Heart right ventricle (tissue), 16 donors: ENCODE results near the gene FAM78B. TPM values are rescaled to one million over a fixed set of nuclear protein-coding genes. Genes with fewer than 3 reads are reported as not detected.

Experiments
- ATAC-seq, 8 donors: fragments of 200-7000 bp; cut with Tn5 transposase; one replicate each; pipeline ENCODE4 v1.9.1; 2020; ENCODE audit warnings: mild to moderate bottlenecking in 8 of 8, moderate library complexity in 8 of 8, moderate number of reproducible peaks in 1 of 8
- DNase-seq, 2 donors: peaks; one replicate each; pipeline ENCODE4 v3.0.0-alpha.2; 2020
- H3K27ac ChIP-seq, 10 donors: fragments of 200-600 bp; sonication (generic) in 2 of 10; one replicate each; pipeline versions ENCODE4 v1.5.0 to v1.8.0; 2020 to 2022; ENCODE audit warnings: mild to moderate bottlenecking in 3 of 10
- H3K27me3 ChIP-seq, 7 donors: fragments of 200-600 bp; one replicate each; pipeline ENCODE4 v1.8.0; 2021 to 2022; ENCODE audit warnings: mild to moderate bottlenecking in 2 of 7
- H3K36me3 ChIP-seq, 9 donors: fragments of 200-600 bp; sonication (generic) in 1 of 9; one replicate each; pipeline versions ENCODE4 v1.5.0 to v1.8.0; 2020 to 2022; ENCODE audit warnings: mild to moderate bottlenecking in 2 of 9
- H3K4me1 ChIP-seq, 9 donors: fragments of 200-600 bp; sonication (generic) in 1 of 9; one replicate each; pipeline versions ENCODE4 v1.5.0 to v1.8.0; 2020 to 2022; ENCODE audit warnings: mild to moderate bottlenecking in 4 of 9
- H3K4me3 ChIP-seq, 10 donors: fragments of 200-600 bp; sonication (generic) in 2 of 10; one replicate each; pipeline versions ENCODE4 v1.5.0 to v1.8.0; 2020 to 2022; ENCODE audit warnings: mild to moderate bottlenecking in 7 of 10, moderate library complexity in 2 of 10
- H3K9me3 ChIP-seq, 11 donors: fragments of 200-600 bp in 10 of 11; sonication (generic) in 2 of 11; one replicate each; pipeline versions ENCODE4 v1.5.0 to v1.8.0; 2013 to 2022; ENCODE audit warnings: mild to moderate bottlenecking in 2 of 11, control low read depth in 1 of 11, moderate library complexity in 1 of 11
- CTCF ChIP-seq, 9 donors: fragments of 200-600 bp; sonication (generic) in 2 of 9; IDR thresholded peaks; one replicate each; pipeline versions ENCODE4 v1.5.0 to v1.8.0; 2021 to 2022; ENCODE audit warnings: antibody characterized with exemption in 9 of 9, mild to moderate bottlenecking in 5 of 9, moderate library complexity in 1 of 9
- WGBS, 2 donors: extraction: QIAGEN DNeasy Blood & Tissue Kit; methylation state at CpG; one replicate each; pipeline ENCODE4 v1.1.7; 2013; ENCODE audit warnings: inconsistent platforms in 1 of 2; 5-methylcytosine and 5-hydroxymethylcytosine counted together
- intact Hi-C, 10 donors: fragments of 100-400 bp; cut with DNase I; formaldehyde crosslinking; loops; one replicate each; pipeline versions ENCODE4 v1.11.1 to v1.14.2; 2022
- polyA plus RNA-seq, 2 donors: library from polyadenylated mRNA; stranded (reverse); fragments of 200-250 nt; gene quantifications; one replicate each; pipeline ENCODE4 v1.2.3, GENCODE V29; 2013
- total RNA-seq, 10 donors: library from RNA; stranded (reverse); fragmentation: NEBNext Ultra II Directional in 3 of 10; extraction: Animal tissue kit (Norgen Biotek cat#: 25700) in 3 of 10; gene quantifications; one replicate each; pipeline versions ENCODE4 v1.2.1 to v1.2.4, GENCODE V29; 2021 to 2023
- donor health status: Arrhythmogenic right ventricular cardiomyopathy.
- donor health status: ischemic (EF 13 %, LVEDD 7.1; RV severe dilation, severe dysfunction).
- donor health status: healthy with polysubstance abuse.
- donor health status: DM: no; HTN: yes; CAD: no.
- donor health status: DM: no; HTN: no; CAD: no.
- donor health status: ischemic (EF 25% LVEDD 6.9; RV normal size, moderate dysfunction).
- donor health status: ischemic (EF 25% LVEDD 5.7; RV mildly dilated, moderate dysfunction).
- donor health status: healthy.
- donor health status: DM: yes; HTN: yes; CAD: no.
- donor health status: Ischemic cardiomyopathy.
- donor health status: ischemic (EF 35%, LVEDD 5.7; RV mildly dilated, moderate dysfunction).
- donor health status: nonischemic (EF 11% LVEDD 7.7; RV severe dilation, severe dysfunction).
- donor health status: DM: yes; HTN: yes; CAD: no.
- donor health status: PGD.
- donor health status: ischemic (EF 29% LVEDD 5.4; RV normal size, mild dysfunction).
- donor health status: nonischemic (EF 23%, LVEDD 6.1; RV moderate dilation, normal function).

The FAM78B gene
- total and polyA plus RNA-seq, 12 donors = 1.4 to 5.4 (median 2.4) TPM

- 70 to 71% methylated on average over 6 of the region's 6 CpGs for WGBS, 2 donors
- no peaks in the 10 kb centered on the region for H3K27me3 ChIP-seq
- intact Hi-C loops = no loop called here
- ATAC-seq (no peak), DNase-seq (no peak)
- no peaks in the 10 kb centered on the region for H3K36me3 ChIP-seq
- peaks cover 0 to 29% (median 12%) of the 10 kb centered on the region in 9 donors for H3K4me1 ChIP-seq
- H3K27ac ChIP-seq = no peak overlapping the region
- H3K9me3 ChIP-seq = no peaks in the 10 kb centered on the region
- H3K4me3 ChIP-seq = no peak overlapping the region
- no peak for TF ChIP-seq CTCF (IDR thresholded peaks at IDR 0.05)
Observed at GRCh38 chr1:166086113-166086883, 80.5 kb downstream of the FAM78B start.

GRCh38 chr1:166084613-166085012, 82.2 kb downstream of the FAM78B start:
- Histone ChIP-seq H3K9me3 (no peaks in the 10 kb centered on the region), H3K4me3 (no peak overlapping the region), H3K36me3 (no peaks in the 10 kb centered on the region), H3K27ac (no peak overlapping the region), H3K27me3 (no peaks in the 10 kb centered on the region), H3K4me1 (peaks cover 0 to 27% (median 11%) of the 10 kb centered on the region in 9 donors)
- WGBS, 2 donors = 86 to 91% methylated on average over 3 of the region's 3 CpGs
- intact Hi-C loops = no loop called here
- DNase-seq = no peak
- ATAC-seq = no peak
- no peak for TF ChIP-seq CTCF (IDR thresholded peaks at IDR 0.05)

- Histone ChIP-seq H3K27ac (no peak overlapping the region), H3K9me3 (no peaks in the 10 kb centered on the region), H3K36me3 (no peaks in the 10 kb centered on the region), H3K4me1 (peaks cover 0 to 25% (median 11%) of the 10 kb centered on the region in 9 donors), H3K4me3 (no peak overlapping the region), H3K27me3 (no peaks in the 10 kb centered on the region)
- DNase-seq (no peak), ATAC-seq (no peak)
- intact Hi-C loops = no loop called here
- 38 to 41% methylated on average over 2 of the region's 2 CpGs for WGBS, 2 donors
- TF ChIP-seq CTCF (IDR thresholded peaks at IDR 0.05) = no peak
Observed at GRCh38 chr1:166083887-166084286, 82.9 kb downstream of the FAM78B start.

DNA sequence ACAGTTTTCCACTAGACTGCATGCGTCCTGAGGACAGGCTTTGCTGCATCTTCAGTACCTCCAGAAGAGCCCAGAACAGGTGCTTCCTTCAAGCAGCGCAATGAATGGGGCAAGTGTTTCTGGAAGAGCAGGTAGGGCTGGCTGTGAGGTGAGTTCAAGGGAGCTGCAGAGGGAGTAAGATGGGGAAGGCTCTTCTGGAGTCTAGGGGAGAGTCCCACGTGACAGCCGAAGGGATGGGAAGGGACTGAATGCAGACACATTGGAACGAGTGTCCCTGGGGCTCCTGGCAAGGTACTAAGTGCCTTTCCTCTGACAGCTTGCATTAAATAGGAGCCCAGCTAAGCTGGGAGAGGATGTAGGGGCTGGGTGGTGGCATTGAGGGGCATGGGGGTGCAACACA, 84.2 kb downstream of the FAM78B start:
- Histone ChIP-seq H3K9me3 (no peaks in the 10 kb centered on the region), H3K4me1 (peaks cover 0 to 25% (median 11%) of the 10 kb centered on the region in 9 donors), H3K27me3 (no peaks in the 10 kb centered on the region), H3K4me3 (no peak overlapping the region), H3K36me3 (no peaks in the 10 kb centered on the region), H3K27ac (no peak overlapping the region)
- ATAC-seq (no peak), DNase-seq (no peak)
- intact Hi-C loops = no loop called here
- TF ChIP-seq CTCF (IDR thresholded peaks at IDR 0.05) = no peak
- WGBS, 2 donors = 81 to 90% methylated on average over 5 of the region's 5 CpGs
